Dedifferentiated amniotic fluid mesenchymal stem cell (primary cell): ENCODE results near the gene PRPF6.

ENCODE experiments used
- DNase-seq: peaks from one replicate; pipeline ENCODE4 v3.0.0-alpha.2; 2016; ENCODE audit errors: extremely low spot score

The PRPF6 gene

GRCh38 chr20:63980806-63981728 is at the start of gene PRPF6:
Gene PRPF6 (plus strand): TSS chr20:63981132. CDS start chr20:63981246, 114 bp downstream.
- peak; percentile 94 for DNase-seq

DNA sequence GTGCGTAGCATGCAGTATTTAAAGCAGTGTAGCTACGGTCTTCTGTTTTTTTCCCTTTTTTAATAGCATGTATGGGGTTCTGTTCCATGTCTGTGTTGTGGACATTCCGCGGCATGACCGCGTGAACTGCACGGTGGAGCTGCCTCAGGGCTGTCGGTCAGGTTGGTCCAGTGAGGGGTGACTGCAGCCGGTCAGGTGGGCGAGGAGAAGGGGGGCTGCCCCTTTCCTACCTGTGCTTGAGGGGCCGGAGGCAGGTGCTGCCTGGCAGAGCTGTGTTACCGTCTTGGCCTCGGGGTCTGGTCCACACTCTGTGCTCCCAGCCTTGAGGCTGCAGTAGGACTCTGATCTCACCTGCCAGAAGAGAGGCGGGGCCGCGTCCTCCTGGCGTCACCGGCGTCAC is 49.2 kb upstream of the PRPF6 start:
- no peak for DNase-seq

GRCh38 chr20:63932606-63933160 is 48.2 kb upstream of the PRPF6 start:
- DNase-seq: no peak

DNA sequence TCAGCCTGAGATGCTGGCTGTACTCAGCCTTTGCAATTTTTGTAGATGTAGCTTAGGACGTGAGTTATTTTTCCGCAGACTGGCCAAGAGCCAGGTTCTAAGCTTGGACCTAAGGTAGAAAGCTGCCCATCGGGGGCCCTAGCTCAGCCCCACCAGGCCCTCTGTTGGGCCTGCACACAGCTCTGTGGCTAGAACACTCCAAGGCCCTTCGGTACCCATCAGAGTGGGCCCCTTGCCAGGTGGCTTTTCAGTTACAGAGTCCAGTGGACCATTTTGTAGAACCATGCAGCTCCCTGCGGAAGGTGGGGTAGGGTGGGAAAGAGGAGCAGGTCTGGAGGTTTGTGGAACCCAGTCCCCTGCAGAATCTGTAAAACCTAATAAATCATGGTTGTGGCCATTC is 47.3 kb upstream of the PRPF6 start:
- no peak for DNase-seq

GRCh38 chr20:63934271-63935068 is 46.5 kb upstream of the PRPF6 start:
- DNase-seq: no peak

DNA sequence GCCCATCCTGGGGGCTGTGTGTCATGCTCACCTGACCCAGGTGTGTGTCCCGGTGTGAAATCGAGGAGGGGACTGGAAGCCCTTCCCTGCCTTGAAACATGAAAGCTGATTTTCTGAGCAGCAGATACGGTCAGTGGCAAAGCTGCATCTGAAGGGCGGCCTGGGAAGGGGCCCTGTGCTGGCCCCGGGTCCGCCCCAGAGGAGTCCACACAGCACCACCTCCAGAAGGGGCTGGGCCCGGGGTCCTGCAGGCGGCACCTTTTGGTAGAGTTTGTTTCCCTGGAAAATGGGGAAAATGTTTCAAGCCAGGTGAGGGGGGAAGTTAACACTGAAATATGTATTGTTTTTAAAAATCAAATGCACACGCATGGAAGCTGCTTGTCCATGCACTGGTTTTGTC is 45.5 kb upstream of the PRPF6 start:
- no peak for DNase-seq

- DNase-seq: no peak
Observed at GRCh38 chr20:63937596-63937995, 43.3 kb upstream of the PRPF6 start.

- no peak for DNase-seq
Observed at GRCh38 chr20:63939061-63939935, 41.6 kb upstream of the PRPF6 start.

DNA sequence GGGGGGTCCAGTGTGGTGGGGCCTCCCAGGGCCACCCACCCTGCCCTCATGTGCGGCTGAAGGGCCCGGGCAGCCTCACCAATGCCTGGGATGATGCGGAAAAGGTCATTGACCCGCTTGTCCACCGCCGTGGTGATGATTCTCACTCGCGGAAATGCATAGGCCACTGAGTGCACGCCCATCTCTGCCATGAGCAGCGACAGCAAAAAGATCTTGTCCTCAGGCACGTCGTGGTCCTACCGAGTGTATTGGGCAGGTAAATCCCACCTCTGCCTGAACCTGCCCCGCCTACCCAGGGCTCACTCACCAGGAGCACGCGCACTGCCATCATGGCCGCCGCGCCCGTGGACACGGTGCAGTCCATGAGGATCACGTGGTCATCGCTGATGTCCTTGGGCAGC is 40.9 kb upstream of the PRPF6 start:
- DNase-seq: no peak

- DNase-seq: no peak
Observed at GRCh38 chr20:63940472-63941266, 40.3 kb upstream of the PRPF6 start.

DNA sequence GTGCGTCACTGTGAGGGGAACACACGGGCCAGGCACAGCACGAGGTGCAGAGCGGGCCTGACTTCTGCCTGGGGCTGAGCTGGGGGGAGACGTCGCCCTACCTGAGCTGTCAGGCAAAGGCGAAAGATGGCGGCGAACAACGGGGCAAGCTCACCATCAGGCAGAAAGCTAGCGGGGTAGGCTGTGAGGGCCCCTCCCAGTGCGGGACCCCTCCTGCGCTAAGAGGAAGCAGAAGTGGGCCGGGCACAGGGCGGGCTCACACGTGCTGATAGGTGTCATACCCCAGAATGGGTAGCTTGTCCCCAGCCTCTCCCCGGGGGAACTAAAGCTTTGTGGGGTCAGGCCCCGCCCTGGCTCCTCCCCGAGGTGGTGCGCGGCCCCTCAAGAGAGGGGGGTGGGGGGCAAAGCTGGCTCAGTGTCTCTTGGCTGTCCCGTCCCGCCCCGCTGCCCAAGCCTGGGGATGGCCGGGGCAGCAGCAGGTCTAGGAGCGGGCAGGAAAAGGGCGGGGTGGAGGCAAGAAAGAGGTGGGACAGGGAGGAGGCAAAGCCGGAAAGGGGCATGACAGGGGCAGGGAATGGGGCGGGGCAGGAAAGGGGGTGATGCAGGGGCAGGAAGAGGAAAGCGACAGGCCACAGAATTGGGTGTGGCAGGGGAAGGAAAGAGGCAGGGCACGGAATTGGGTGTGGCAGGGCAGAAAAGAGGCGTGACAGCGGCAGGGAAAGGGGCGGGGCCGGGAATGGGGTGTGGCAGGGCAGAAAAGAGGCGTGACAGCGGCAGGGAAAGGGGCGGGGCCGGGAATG is 39.5 kb upstream of the PRPF6 start:
- no peak for DNase-seq

GRCh38 chr20:63942250-63942951 is 38.5 kb upstream of the PRPF6 start:
- no peak for DNase-seq

- DNase-seq: no peak
Observed at GRCh38 chr20:63942969-63943807, 37.7 kb upstream of the PRPF6 start.

DNA sequence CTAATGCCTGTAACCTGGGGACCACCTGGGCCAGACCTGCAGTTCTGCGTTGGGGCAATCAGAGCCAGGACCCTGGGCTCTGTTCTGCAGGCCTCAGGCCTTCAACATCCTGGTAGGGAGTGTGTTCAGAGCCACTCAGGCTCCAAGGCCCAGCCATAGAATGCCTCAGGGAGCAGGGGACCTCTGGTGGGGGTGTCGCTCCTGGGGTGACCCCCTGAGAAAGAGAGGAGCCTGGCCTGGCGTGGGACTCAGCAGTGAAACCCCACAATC is 37.2 kb upstream of the PRPF6 start:
- DNase-seq: no peak

GRCh38 chr20:63944078-63944941 is 36.6 kb upstream of the PRPF6 start:
- no peak for DNase-seq

DNA sequence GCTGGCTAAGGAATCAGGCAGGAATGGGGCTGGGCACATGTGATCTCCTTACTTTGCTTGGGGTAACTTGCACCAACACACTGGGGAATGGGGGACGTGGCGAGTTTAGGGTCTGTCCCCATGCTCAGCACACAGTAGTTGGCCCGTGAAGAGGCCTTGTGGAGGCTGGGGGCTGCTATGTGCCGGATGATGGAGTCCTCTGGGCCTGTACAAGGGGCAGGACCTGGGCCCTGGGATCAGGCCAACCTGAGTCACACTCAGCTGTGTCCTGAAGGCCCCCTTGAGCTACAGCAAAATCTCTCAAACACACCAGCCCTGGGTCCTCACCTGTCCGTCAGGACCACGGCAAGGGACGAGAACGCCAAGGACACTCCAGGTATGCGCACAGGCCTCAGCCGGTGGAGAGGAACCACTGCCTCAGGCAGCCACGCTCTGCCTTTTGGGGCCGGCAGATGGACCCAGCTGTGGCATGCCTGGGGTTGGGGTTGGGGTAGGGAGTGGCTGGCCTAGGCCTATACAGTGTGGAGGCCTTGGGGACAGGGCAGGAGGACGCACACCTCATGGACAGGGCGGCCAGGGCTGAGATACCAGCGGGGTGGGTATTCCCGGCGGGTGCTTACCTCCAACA is 35.8 kb upstream of the PRPF6 start:
- no peak for DNase-seq
